HG03342 (cell line): ENCODE measurements around the gene SVOP.

Experiments used
- ATAC-seq: cut with Tn5 transposase; IDR thresholded peaks from one replicate; pipeline ENCODE4 v1.9.1; 2021; ENCODE audit warnings: mild to moderate bottlenecking, moderate library complexity; ENCODE audit not compliant: unreplicated experiment

The SVOP gene

DNA sequence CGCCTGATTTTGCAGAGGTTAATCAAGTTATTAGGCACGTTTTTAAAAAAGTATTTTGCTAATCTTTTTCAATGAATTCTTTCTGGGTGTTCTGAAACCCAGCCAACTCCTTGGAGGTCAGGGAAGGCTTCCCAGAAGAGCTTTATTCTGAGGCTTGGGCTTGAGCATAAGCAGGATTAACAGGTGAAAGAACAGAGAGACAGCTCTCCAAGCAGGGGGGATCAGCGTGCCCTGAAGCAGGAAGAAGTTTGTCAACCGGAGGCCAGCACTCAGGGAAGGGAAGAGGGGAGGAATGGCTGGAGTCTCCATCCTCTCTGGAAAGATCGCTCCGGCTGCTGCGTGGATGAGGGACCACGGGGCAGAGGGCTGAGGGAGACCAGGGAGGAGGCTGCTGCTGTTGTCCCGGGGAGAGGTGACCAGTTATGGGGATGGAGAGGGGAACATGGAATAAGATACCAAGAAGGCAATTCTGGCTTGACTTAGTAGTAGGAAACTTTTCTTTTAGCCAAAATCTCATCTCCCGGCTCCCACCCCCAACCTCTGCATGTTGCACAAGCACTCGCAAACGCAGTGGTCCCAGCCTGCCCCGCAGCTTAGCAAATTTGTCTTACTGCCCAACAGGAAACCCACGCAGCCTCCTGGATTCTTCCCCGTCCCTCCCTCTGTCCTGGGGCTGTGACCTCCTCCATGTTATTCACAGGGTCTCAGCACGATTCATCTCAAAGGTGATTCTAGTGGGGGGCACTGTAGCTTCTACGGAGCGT lies 162.4 kb downstream of the SVOP start:
- no peak for ATAC-seq
